Stimulated activated CD4-positive, alpha-beta T cell treated with anti-CD3 and anti-CD28 coated beads, Interleukin-12 subunit alpha, Interleukin-12 subunit beta, amount 100 ng/mL, for 4 hours (primary cell): Measurements from ENCODE around the gene KCNQ1OT1.

Experiments
- DNase-seq: peaks from one replicate; pipeline ENCODE4 v3.0.0-alpha.2; 2020

The KCNQ1OT1 gene

DNA sequence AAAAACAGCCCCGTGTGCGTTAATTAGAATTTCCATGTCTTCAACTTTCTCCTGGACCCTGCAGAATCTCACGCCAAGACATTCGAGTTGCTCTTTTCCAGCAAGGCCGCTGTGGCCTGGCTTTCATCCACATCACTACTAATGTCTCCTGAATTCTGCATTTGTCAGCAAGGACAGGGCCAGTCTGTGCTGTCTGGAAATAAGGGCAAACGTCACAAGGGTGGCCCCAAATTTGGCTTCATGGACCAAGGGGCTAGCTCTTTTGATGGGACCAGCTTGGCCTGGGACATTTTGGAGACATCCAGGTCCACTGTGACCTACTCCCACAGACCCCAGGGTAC, 33.4 kb downstream of the KCNQ1OT1 start:
- no peak for DNase-seq

DNA sequence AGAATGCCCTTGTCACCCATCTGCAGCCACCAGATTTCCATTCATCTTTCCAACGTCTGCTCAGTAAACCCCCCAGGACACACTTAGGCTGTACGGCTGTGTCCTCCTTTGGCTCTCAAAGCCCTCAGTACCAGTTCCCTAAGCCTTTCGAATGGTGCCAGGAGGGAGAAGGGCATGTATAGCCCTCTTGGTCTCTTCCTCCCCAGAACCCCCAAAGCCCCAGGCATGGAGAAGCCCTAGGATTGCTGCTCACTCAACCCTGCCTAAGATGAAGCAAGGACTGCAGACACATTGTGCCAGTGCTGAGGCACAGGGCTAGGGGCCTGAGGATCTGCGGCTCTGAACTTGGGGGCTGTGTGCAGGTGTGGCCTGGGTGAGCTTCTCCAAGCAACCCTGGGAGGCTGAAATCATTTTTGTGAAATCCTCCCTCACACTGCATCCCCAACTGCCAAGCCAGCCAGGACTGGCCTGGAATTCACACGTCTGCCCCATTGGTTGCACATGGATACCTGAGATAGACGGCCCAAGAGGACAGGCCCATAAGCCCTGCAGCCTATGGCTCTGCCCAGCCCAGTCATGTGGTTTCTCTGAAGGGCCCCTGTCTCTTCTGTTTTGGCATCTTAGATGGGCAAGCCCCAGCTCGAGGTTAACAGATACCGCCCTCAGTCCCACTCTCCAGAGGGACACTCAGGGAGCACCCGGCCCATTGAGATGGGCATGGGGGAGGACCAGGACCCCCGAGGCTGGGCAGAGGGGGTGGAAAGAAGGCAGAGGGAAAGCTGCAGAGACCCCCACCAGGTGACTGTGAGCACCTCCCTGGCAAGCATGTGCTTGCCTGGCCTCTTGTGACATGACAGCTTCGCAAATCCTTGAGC, 34.0 kb downstream of the KCNQ1OT1 start:
- no peak for DNase-seq

DNA sequence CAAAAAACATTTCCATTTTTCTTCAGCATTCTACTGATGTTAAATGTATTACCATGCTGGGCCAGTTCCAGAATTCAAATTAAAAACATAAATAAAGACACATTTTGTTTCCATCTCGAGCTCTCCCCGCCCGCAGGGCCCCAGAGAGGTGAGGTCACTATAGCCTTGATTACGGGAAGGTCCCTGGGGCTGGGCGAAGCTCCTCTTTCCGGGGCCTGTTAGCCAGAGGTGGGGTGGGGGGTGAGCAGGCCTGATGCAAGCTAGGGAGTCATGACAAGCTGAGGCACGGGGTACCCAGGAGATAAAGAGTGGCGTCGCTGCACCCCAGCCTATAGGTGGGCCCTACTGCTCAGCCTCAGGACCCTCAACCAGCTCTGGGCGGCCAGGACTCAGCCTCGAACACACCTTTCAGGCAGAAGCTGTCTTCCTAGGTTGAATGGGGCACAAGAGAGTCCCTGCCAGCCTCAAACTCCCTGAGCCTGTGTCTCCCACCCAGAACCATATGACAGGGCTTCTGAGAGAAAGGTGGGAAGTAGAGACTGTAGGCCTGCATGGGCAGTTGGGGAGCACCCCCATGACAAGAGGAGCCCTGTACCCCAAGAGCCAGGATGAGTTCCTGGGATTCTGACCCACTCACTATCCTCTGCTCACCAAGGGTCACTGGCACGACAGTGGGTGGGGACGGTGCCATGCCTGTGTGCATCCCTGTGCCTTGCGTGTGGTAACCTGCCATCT, 34.8 kb downstream of the KCNQ1OT1 start:
- no peak for DNase-seq

DNA sequence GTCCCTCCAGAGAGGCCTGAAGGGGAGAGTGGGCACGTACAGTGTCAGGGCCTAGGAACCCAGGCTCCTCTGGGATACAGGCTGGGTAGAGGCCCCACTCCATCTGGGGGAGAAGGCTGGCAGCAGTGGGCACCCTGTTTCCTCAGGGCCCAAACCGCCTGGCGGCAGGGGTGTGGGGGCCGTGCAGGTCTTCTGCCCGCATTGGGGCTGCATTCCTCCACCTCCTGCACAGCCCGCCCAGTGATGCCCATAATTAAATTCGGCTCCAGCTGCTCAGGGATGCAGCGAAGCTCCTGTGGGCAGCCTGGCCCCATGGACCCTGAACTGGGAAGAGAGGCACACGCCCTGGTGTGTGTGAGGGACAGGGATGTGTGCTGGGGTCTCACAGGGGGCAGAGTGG, 35.4 kb downstream of the KCNQ1OT1 start:
- DNase-seq: no peak

DNA sequence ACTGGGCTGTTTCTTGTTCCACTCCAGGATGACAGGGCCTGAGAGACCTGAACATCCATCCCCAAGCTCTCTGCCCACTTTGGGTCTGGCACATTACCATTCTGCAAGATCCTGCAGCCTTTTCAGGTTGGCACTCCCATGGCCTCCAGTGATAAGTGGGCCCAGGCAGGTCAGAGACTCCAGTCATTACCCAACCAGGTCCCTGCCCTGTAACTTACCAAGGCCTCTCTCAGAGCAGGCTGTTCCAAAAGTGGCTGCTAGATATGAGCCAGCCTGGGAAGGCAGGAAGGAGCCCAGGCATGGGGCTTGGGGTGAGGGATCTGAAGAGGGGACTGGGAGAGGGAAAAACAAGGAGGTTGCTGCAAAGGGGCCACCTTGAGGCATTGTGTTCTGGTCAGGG, 35.9 kb downstream of the KCNQ1OT1 start:
- DNase-seq: no peak

DNA sequence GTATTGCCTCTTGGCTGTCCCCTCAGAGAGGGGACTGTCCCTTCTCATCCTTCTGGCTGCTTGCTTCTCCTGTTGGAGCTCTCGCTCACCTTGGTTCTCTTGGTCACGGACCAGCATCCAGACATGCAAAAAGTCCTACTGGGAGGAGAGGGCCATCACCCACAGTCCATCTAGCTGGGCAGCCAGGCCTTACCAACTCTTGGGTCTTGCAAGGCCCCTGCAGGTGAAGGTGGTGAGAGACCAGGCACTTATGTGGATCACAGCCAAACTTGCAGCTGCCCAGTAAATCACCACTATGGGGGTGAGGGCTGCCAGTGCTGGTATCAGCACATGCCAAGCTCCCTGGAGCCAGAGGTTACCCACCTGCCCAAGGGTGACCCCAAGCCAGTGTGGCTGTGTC, 36.3 kb downstream of the KCNQ1OT1 start:
- DNase-seq: no peak

DNA sequence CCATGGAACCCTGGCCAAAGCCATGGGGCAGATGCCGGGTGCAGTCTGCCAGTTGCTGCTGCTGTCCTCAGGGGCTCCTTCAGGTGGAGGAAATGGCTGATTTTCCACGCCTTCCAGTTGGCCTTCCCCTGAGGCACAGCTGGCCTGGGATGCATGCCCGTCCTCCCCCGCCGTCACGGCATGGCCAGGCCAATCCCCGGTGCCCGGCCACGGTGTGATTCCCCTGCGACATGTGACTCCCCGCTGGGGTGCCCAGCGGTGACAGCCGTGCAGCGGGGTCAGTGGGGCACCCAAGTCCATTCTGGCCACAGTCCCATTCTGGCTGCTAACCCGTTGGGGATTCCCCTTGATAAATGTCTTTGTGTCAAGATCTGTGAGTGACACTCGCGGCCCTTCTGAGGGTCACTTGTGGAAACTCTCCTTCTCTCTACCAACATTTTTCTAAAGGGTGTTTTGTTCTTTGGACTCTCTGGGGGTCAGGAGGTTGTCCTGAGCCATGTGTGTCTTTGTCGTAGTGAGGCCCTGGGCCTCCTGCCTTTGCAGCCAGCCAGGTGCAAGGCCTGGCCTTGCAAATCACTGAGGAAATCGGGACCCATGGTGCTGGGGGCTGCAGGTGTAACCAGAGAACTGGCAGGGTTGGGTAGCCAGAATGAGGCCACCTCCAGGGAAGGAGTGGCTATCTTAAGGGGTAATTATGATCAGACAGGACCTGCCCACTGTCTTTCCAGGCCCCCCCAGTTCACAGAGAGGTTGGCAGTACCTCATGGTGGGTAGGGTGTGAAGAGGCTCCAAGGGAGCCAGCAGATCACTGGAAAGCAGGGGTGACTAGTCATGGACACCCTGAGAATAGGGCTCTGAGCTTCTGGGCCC, 37.1 kb downstream of the KCNQ1OT1 start:
- no peak for DNase-seq

DNA sequence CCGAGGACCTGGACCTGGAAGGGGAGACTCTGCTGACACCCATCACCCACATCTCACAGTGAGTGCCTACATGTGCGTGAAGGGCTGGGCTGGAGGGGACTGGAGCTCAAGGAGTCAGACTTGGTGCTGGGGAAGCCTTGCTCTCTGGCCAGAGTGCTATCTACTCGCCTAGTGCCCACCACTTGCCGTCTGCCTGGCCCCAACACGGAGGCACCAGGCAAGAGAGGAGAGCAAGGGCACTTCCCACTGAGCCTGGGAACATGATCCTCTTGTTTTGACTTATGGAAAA, 37.8 kb downstream of the KCNQ1OT1 start:
- DNase-seq: no peak

DNA sequence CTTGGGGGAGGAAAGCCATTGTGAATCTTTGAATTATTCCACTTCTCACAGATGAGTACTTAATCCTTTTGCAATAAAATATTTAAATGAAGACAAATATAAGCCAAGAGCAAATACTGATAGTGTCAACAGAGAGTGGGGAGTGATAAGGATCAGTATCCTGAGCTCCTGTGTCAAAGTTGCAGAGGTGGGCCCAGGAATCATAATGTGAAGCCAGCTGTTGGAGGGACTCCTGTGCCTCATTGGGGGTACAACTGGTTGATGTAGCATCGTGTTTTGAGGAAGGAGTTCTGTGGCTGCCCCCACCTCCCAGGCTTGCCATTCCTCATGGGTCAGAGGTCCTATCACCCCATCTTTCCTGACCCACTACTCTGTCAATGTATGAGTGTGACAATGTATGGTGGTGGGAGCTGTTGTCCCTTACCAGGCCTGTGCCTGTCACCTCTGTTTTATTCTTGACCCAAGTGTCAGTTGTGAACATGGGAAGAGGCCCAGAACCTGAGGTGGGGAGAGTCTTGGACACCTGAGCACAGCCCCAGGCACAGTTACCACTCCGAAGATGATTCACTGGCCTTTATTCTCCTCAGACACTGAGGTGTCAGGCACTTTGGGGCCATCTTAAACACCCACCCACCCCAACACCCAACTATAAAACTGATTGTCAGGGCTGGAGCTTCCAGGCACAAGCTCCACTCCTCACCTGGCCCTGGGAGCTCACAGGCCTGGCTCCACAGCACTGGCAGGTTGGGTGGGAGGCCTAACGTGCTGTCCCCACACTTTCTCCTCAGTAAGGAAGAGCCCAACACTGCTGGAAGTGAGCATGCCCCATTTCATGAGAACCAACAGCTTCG, 38.4 kb downstream of the KCNQ1OT1 start:
- DNase-seq: no peak

DNA sequence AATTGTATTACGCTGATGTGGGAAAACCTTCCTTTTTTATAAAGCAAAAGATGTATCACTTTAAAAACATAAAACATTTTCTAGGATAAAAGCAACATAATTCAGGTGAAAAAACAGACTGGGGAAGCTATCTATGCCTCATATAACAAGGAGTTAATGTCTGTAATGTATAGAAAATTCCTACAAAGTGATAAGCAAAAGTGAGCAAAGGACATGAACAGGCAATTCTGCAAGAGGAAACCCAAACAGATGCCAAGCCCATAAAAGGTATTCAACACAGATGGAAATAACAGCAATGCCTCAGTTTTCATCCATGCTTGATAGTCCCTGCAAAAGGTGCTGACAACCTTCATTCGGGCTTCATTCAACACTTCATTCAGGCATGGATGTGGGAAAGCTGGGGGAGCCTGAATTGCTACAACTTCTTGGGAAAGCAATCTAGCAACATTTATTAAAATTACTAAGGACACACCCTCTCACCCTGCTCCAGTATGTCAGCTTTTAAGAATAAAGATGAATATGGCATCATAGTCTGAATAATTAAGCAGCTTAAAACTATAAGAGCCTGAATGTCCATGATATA, 39.3 kb downstream of the KCNQ1OT1 start:
- DNase-seq: no peak

DNA sequence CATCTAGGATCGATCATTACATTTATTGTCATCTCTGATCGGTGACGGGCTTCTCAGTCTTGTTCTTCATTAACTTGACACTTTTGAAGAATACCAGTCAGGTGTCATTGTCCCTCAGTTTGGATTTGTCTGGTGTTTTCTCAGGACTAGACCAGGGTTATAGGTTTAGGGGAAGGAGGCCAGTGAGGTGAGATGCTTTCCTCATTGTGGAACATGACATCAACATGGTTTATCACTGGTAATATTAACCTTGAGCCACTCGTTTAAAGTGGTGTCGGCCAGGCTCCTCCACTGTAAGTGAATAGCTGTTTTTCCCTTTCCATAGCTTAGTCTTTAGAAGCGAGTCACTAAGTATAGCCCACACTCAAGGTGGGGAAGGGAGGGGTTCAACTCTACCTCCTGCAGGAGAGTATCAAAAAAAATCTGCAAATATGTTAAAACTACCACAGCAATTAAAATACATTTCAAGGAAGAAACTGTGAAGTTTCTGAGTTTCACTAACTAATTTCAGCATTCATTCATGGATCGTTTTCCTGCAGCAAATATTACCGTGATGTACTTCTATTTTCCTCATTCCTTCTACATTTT, 42.0 kb downstream of the KCNQ1OT1 start:
- DNase-seq: no peak

DNA sequence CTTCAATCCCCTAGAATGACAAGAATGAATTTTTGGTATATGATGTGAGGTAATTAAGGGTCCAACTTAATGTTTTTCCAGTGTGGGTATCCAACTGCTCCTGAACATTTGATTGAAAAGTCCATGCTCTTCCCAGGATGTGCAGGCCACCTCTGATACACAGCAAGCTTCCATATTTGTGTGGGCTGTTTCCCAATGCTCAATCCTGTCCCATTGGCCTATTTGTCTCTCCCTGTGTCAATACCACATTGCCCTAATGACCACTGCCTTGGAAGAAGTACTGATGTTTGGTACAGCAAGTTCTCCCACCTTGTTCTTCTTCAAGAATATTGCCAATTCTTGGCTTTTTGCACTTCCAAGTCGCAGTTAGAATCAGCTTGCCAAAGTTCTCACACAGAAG, 42.9 kb downstream of the KCNQ1OT1 start:
- no peak for DNase-seq

DNA sequence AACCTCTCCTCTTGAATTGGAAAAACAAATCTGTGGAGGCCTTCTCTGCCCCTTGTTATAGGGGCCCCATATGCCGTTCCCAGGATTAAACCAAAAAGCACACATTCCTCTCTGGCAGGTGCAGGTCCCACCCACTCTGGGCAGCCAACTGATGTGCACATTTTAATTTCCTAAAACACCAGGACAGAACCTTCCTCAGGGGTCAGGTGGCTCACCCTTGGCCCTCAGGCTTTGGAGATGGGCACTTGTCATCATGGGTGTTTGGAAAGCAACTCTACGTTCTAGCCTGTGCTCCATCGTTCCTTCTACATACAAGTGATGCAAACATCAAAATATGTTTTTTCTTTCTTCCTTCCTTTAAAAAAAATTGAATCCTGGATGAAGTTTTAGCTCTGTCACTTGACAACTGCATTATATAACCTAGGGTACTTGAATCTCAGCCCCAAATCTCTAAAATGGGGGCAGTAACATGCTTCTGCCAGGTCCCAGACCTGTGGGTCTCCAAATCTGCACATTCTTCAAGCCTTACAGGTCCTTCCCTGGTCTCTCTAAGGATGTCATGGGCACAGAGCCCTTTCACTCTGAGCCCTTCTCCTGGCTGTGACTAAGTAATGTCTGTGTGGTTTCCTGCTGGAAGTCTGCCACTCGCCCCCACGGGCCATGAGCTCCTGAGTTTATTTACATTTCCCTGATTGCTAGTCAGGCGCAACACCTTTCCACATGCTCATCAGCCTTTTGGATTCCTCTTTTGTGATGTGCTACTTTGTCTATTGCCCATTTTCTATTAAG, 43.8 kb downstream of the KCNQ1OT1 start:
- no peak for DNase-seq

DNA sequence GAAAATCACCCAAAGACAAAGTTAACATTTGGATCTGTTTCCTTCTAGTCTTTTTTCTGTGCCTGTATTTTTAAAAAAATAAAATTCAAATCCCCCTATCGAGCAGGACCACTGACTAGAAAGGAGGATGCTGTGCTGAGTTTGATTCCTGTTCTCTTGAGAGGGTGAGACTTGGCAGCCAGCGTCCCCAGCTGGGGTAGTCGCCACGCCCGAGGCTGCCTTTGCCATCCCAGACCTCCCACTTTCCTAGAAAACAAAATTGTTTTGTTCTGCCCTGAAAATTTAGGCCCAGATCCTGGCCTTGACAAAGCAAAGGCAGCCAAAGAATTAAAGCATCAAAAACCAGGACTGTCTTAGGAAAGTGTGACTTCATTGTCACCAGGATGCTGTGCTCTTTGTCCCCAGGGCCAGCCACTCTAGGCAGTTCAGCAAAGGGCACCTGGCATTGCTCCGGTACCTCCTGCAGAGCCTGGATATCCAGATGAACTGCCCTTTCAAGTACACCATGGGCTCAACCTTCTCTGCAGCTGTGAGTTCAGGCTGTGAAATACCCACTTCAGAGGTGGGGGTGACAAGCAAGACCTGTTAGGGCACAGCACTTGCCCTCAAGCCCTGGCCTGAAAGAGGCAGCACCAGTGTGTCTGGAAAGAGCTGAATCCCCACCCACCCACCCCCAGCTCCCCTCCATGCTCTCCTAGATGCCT, 44.6 kb downstream of the KCNQ1OT1 start:
- DNase-seq: no peak

DNA sequence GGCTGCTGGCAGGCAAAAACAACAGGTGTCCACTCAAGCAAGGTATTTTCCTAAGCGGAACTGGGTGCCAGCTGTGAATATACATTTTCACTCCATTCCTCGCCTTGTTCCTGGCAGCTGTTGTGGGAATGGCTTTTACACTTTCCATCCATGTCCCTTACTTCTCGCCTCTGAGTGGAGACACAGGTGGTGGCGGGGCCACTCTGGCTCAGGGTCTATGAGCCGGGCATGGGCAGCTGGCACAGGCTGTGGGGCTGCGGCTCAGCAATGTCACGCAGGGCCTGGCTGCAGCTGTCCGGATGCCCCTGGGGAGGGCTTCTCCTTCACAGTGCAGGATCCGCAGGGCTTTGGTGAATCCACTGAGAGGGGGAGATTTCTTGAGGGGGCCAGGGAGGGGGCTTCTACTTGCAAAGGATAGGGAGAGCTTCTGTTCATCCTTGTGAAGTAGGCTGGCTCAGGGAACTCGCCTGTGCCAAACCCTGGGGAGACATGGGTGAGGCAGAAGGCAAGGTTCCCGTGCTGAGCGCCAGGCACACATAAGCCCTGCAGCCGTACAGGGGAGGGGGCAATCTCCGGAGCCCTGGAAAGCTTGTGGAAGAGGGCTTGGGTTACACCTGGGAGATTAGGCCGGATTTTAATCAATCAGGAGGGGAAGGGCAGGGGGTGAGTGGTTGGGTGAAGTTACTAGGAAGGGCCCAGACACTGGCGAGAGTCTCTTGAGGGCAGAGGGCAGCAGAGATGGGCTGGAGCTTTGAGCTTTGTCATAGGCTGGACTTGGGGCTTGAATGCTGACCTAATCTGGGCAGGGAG, 45.7 kb downstream of the KCNQ1OT1 start:
- DNase-seq: no peak

DNA sequence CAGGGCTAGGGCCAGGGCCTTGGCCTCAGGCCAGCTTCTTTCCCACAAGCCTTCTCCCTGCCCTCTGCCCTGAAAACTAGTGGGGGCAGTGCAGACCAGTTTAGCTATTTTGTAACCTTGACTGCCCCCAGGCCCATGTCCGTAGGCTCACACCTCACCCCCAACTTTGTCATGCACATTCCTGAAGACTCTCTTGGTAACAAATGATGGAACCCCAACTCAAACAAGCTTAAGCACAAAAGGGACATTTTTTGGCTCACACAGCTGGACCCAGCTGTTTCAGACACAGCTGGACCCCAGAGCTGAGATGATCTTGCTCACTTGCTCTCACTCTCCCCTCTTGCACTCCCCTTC, 46.6 kb downstream of the KCNQ1OT1 start:
- no peak for DNase-seq

DNA sequence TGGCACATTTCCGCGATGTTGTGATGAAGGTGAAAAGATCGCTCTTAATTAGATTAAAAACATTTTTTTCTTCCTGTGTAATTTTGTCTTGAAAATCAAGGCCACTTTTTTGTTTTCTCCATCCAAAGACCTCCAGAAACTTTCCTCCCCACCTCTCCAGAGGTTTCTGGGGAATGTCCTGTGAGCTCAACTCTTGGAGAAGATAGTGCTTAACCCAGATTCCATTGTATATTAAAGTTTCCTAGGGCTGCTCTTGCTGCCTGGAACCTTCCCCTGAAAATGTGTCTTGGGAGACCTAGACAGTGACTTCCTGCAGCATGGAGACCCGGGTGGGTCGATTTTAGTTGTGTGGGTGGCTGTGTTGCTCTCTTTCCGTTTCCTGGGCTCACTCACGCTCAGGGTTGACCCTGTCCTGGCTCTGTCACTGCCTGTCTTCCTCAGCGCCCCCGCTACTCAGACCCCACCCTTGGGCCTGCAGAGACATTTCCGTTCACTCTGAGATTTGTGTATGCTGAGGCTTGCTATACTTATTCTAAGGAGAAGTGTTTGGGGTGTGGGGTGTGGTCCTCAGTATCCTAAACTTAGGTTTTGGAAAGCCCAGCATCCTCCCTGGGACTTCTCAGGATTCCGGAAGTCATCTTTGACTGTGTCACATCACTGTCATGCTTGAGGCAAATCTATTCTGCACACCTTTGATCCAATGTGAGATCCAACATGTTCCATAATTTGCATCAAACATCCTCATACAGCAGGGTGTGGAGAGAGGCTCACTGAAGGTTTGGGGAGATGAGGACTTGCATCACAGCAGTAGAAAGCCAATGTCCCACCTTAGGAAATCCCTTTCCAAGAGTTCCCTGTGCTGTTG, 47.2 kb downstream of the KCNQ1OT1 start:
- no peak for DNase-seq

DNA sequence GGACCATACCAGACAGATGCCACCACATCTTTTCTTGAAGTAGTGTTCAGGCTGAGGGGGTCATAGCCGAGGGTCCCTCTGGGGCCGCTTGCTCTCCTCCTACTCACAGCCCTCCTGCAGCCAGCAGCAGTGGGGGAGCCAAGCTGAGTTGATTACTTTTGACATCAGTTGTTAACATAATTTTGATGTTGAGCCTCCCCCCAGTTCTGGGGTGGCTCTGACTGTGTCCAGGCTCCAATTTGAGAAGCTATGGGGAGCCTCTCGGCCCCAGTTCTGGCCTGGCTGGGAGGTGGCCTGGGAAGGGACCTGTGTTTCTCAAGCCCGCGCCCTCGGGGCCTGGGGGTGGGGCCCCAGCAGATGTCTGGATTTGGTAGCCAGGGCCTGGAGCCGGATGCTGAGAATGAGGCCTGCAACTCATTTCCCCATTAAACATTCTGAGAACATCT, 47.9 kb downstream of the KCNQ1OT1 start:
- DNase-seq: no peak
